Memory B cell (primary cell): ENCODE data around the gene GREB1.

ENCODE experiments used
- ATAC-seq: fragments of 150-1000 bp; cut with Tn5 transposase; 2 replicates; pipeline ENCODE4 v1.10.0; 2021; ENCODE audit warnings: low read depth, mild to moderate bottlenecking, moderate library complexity
- DNase-seq, 2 donors: peaks; one replicate each; pipeline ENCODE4 v3.0.0; 2022; ENCODE audit warnings: low spot score in 2 of 2
- H3K27ac Mint-ChIP-seq: one replicate; pipeline ENCODE4 v1.8.0; 2022; ENCODE audit warnings: mild to moderate bottlenecking, moderate library complexity, mixed read lengths
- H3K27me3 Mint-ChIP-seq: one replicate; pipeline ENCODE4 v1.8.0; 2022; ENCODE audit warnings: mixed read lengths
- H3K36me3 Mint-ChIP-seq: one replicate; pipeline ENCODE4 v1.8.0; 2022; ENCODE audit warnings: mild to moderate bottlenecking, mixed read lengths
- H3K4me1 Mint-ChIP-seq: one replicate; pipeline ENCODE4 v1.8.0; 2022; ENCODE audit warnings: mixed read lengths
- H3K4me3 Mint-ChIP-seq: one replicate; pipeline ENCODE4 v1.8.0; 2022; ENCODE audit warnings: mild to moderate bottlenecking, moderate library complexity, mixed read lengths
- H3K9me3 Mint-ChIP-seq: one replicate; pipeline ENCODE4 v1.8.0; 2022; ENCODE audit warnings: mixed read lengths

Gene GREB1

DNA sequence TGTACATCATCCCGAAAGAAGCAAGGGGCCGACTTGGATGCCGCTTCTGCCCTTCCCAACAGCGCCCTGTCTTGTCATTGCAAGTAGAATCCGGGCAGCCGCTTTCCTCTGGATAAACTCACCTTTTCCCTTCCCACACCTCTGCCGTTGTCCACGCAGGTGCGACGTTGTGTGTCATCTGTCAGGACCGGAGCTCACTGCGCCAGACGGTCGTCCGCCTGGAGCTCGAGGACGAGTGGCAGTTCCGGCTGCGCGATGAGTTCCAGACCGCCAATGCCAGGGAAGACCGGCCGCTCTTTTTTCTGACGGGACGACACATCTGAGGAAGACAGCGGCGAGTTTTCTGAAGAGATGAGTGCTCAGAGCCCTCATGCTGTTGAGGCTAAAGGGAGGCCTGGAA lies 106.3 kb downstream of the GREB1 start:
- ATAC-seq (no peak), DNase-seq (no peak)
- Mint-ChIP-seq H3K4me1 (no peaks in the 10 kb centered on the region), H3K36me3 (no peaks in the 10 kb centered on the region), H3K9me3 (no peaks in the 10 kb centered on the region), H3K27ac (no peak overlapping the region), H3K4me3 (no peak overlapping the region), H3K27me3 (peaks cover 25% of the 10 kb centered on the region)

DNA sequence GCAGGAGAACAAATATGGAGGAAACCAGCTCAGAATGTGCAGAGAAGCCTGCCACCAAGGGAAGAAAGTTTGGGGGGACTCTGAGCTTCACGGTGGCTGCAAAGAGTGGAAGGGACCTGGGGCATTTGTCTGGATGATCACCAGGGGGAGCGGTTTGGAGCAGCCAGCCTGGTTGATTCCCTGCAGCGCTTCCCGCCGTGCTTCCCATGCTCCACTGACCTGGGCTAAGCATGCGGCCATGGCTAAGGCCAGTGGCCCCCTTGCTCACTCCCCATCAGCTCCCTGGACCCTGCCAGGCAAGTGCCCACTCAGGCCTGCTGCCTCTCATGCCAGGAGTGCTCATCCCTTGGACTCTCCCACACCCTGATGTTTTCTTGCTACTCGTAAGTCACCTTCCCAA lies 109.1 kb downstream of the GREB1 start:
- H3K27ac Mint-ChIP-seq, result no peak overlapping the region
- ATAC-seq, result no peak

DNA sequence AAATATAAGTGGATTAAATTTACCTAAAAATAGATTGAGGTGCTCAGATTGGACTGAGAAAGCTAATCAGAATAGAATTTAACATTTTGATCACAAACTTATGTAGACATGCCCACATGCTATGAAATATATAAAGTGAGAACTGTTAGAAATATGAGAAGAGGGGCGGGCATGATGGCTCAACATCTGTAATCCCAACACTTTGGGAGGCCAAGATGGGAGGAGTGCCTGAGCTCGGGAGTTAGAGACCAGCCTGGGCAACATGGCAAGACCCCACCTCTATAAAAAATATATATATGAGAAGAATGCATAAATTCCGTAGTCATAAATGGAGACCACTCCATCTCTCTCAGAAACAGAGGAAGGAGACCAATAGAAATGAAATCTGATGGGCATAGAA lies 110.4 kb downstream of the GREB1 start:
- Mint-ChIP-seq H3K36me3 (no peaks in the 10 kb centered on the region), H3K27ac (no peak overlapping the region), H3K4me3 (no peak overlapping the region), H3K9me3 (peaks cover 4% of the 10 kb centered on the region), H3K4me1 (no peaks in the 10 kb centered on the region), H3K27me3 (peaks cover 13% of the 10 kb centered on the region)
- DNase-seq (no peak), ATAC-seq (no peak)

More for the DNA sequence above, 109.1 kb downstream of the GREB1 start:
- no peak for DNase-seq
- H3K9me3 Mint-ChIP-seq, result no peaks in the 10 kb centered on the region
- H3K4me1 Mint-ChIP-seq, result no peaks in the 10 kb centered on the region
- no peak overlapping the region for H3K4me3 Mint-ChIP-seq
- peaks cover 14% of the 10 kb centered on the region for H3K27me3 Mint-ChIP-seq
- H3K36me3 Mint-ChIP-seq, result no peaks in the 10 kb centered on the region

DNA sequence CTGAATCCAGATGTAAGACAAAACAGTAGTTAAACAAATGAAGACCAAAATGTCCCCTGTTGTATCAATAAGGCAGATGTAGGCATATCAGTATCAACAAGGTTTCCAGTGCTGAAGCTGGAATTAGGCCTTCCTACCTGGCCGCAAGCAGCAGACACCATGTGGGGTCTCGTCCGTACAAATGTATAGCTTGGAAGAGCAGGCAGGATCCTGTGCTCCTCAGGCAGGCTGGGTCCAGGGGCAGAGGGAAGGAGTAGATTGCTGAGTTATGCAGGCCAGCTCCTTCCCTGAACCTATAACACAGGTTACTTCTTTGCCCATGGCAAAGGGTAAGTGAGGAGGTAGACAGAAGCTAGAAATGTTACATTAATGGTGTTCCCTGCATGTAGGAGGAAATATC lies 112.7 kb downstream of the GREB1 start:
- Mint-ChIP-seq H3K27ac (no peak overlapping the region), H3K27me3 (peaks cover 15% of the 10 kb centered on the region), H3K4me1 (no peaks in the 10 kb centered on the region), H3K4me3 (no peak overlapping the region), H3K9me3 (peaks cover 4% of the 10 kb centered on the region), H3K36me3 (no peaks in the 10 kb centered on the region)
- no peak for ATAC-seq
- no peak for DNase-seq

DNA sequence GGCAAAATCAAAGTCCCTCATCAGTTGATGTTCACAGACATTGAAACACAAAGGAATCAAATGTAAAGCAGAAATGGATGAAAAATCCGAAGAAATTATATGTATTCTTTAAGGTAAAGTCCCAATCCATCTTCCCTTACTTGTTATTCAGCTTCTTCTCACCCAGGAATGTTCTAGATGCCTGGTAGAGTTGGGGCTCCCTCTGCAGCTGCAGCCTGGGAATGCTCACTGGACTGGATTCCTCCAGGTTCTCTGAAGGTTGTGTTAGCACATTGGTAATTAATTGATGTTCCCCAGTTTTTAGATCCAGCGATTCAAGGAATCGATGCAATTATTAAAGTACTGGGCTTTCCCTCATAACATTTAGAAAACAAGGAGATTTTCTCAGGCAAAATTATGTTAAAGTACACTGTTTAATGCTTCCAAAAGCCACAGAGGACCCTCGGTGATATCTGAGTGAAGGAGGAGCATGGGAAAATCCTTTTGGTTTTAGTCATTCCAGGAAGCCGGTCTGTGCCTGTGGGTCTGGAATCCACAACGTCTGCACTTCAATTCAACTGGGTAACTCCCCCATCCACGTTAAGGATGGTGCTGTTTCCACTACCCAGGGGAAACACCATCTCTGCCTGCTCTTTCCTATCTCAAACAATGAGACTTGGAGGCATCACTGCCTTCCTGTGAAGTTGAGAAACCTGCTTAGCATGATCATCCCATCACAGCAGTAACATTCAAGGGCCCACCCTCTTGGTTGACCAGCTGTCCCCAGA lies 114.2 kb downstream of the GREB1 start:
- peaks cover 15% of the 10 kb centered on the region for H3K27me3 Mint-ChIP-seq
- H3K36me3 Mint-ChIP-seq, result no peaks in the 10 kb centered on the region
- peaks cover 4% of the 10 kb centered on the region for H3K9me3 Mint-ChIP-seq
- ATAC-seq (no peak), DNase-seq (no peak)
- no peak overlapping the region for H3K27ac Mint-ChIP-seq
- H3K4me1 Mint-ChIP-seq, result no peaks in the 10 kb centered on the region
- H3K4me3 Mint-ChIP-seq, result no peak overlapping the region

DNA sequence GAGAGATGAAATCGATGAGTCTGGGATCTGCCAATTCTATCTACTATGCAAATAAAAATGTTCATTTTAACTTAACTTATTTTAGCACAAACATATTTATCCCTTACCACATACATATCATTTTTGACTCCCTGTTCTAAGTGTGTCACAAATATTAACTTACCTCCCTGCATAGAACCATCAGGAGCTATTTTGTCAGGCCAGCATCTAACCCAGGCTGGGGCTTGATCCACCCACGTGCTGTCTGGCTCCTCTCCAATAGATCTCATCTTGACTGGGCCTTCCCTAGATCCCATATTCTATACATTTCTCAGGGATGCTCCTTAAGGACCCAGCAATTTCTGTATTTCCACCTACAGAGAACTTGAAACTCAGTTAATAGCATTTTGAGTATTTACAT lies 115.2 kb downstream of the GREB1 start:
- Mint-ChIP-seq H3K36me3 (no peaks in the 10 kb centered on the region), H3K4me3 (no peak overlapping the region), H3K27me3 (peaks cover 11% of the 10 kb centered on the region), H3K9me3 (peaks cover 4% of the 10 kb centered on the region), H3K4me1 (no peaks in the 10 kb centered on the region), H3K27ac (no peak overlapping the region)
- DNase-seq (no peak), ATAC-seq (no peak)

DNA sequence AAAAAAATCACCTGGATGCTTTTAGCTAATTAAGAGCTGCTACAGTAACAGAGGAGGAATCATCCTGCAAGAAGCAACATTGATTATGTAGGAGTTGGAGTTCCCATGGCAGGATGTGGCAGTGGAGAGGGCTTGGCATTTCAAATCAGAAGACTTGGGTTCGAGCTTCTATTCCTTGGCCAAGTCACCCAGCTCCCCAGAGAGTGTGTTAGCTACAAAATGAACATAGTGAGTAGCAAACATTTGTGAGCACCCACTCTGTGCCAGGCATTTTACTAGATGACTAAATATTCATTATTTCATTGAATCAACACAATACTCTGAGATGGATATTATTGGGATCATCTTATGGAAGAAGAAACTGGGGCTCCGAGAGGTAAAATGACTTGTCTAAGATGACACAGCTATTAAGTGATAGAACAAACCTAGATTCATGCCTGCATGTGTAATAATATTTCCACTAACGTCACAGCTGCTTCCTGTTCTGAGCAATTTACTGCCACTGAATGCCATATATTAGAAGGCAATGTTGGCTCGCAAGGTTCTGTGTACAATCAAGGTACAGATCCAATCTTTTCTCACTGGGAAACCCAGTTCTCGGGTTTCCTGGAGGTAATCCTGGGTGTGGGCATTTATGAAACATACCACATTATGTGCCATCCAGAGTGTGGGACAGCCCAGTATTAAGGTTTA lies 118.2 kb downstream of the GREB1 start:
- H3K27me3 Mint-ChIP-seq, result peaks cover 15% of the 10 kb centered on the region
- no peak for DNase-seq
- H3K4me3 Mint-ChIP-seq, result no peak overlapping the region
- H3K36me3 Mint-ChIP-seq, result no peaks in the 10 kb centered on the region
- H3K9me3 Mint-ChIP-seq, result peaks cover 4% of the 10 kb centered on the region
- no peak overlapping the region for H3K27ac Mint-ChIP-seq
- no peaks in the 10 kb centered on the region for H3K4me1 Mint-ChIP-seq
- ATAC-seq, result no peak

DNA sequence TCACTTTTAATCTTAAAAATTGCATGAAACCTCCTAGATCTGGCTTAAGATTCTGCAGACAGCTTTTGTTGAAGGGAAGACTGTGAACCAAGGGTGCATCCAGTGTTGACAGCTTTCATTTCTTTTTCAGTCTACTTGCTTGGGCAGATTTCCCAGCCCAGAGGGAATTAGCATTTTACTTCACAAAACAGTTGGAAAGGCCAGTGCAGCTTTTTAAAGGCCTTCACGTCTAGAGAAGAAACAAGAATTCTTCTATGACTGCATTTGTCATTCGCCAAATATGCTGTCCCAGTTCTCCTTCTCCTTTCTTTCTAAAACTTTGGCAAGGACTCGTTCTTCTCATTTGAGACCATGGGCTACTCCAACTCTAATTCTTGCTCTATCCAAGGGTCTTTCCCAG lies 118.7 kb downstream of the GREB1 start:
- ATAC-seq, result no peak
- peaks cover 15% of the 10 kb centered on the region for H3K27me3 Mint-ChIP-seq

DNA sequence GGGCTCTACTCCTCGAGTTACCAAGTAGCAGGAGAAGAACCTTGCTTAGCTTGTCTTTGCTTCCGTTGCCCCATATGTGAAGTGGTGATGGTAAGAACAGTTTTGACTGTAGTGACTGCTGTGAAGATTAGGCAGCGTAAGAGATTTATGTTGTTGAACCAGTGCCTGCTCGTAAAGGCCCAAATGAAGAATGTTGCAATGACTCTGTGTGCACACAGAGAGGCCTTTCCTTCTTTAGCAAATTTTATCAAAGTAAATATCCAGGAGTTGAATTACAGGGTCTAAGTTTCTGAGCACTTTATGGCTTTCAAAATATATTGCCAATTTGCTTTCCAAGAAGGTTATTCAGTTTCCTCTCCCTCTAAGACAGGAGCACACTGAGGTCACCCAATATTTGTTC lies 121.7 kb downstream of the GREB1 start:
- Mint-ChIP-seq H3K36me3 (no peaks in the 10 kb centered on the region), H3K9me3 (no peaks in the 10 kb centered on the region), H3K27ac (no peak overlapping the region), H3K4me1 (no peaks in the 10 kb centered on the region), H3K27me3 (peaks cover 10% of the 10 kb centered on the region), H3K4me3 (no peak overlapping the region)
- DNase-seq (no peak), ATAC-seq (no peak)

More for the DNA sequence above, 118.7 kb downstream of the GREB1 start:
- Mint-ChIP-seq H3K4me3 (no peak overlapping the region), H3K36me3 (no peaks in the 10 kb centered on the region), H3K27ac (no peak overlapping the region), H3K4me1 (no peaks in the 10 kb centered on the region), H3K9me3 (peaks cover 4% of the 10 kb centered on the region)
- DNase-seq, result no peak

DNA sequence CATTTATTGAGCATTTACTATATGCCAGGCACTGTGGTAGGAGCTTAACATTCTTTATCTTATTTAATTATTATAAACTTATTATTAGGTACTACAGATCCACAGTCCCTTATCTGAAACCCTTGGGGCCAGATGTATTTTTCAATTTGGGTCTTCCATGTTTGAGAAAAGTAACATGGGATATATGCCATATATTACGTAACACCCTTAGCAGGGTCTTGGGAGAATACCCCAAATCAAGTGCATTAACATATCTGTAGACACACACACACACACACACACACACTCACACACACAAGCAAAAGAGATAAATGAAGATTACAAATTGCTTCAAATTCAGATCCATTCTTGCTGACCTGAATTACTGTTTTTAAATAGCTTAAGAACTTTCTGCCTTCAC lies 122.4 kb downstream of the GREB1 start:
- no peak overlapping the region for H3K4me3 Mint-ChIP-seq
- no peaks in the 10 kb centered on the region for H3K36me3 Mint-ChIP-seq
- H3K27me3 Mint-ChIP-seq, result peaks cover 10% of the 10 kb centered on the region
- H3K4me1 Mint-ChIP-seq, result no peaks in the 10 kb centered on the region
- no peak overlapping the region for H3K27ac Mint-ChIP-seq
- no peaks in the 10 kb centered on the region for H3K9me3 Mint-ChIP-seq
- ATAC-seq (no peak), DNase-seq (no peak)

DNA sequence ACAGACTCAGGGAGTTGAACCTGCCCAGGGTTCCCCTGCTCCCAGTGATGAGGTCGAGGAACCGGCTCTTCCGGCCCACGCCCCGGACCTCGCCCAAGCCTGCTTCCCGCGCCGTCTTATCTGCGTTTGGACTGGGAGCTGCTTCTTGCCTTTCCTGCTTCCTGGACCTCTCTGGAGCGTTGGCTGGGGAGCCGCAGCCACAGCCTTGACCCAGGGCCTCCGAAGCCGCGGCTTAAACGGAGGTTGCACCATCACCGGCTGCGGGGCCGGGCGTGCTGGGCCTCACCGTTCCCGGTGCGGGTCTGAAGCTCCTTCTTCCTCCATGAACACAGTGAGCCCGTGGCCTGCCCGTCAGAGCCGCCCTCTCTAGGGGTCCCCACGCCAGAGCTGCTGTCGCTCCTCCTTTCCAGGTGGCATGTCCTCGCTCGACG lies 122.8 kb downstream of the GREB1 start:
- H3K27ac Mint-ChIP-seq, result no peak overlapping the region

DNA sequence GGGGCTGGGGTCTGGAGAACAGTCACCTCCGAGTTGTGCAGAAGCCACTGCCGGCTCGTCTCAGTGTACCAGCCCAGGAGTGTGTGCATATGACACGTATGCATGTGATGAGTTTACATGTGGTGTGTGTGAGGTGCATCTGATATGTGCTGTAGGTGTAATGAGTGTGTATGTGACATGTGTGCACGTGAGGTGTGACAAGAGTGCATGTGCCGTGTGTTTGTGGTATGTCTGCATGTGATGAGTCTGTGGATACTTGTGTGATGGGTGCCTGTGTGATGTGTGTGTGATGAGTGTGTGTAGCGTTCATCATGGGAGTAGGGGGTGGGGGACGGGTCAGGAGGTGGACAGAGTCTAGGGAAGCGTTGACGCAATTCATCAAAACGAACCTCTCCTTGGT lies 123.3 kb downstream of the GREB1 start:
- Mint-ChIP-seq H3K9me3 (peaks cover 2% of the 10 kb centered on the region), H3K27me3 (peaks cover 12% of the 10 kb centered on the region), H3K36me3 (no peaks in the 10 kb centered on the region), H3K27ac (no peak overlapping the region), H3K4me1 (no peaks in the 10 kb centered on the region), H3K4me3 (no peak overlapping the region)
- ATAC-seq (no peak), DNase-seq (no peak)

More for the DNA sequence above, 122.8 kb downstream of the GREB1 start:
- H3K27me3 Mint-ChIP-seq, result peaks cover 10% of the 10 kb centered on the region
- H3K4me3 Mint-ChIP-seq, result no peak overlapping the region
- DNase-seq, result no peak
- no peaks in the 10 kb centered on the region for H3K4me1 Mint-ChIP-seq
- no peaks in the 10 kb centered on the region for H3K9me3 Mint-ChIP-seq
- ATAC-seq, result no peak
- no peaks in the 10 kb centered on the region for H3K36me3 Mint-ChIP-seq

DNA sequence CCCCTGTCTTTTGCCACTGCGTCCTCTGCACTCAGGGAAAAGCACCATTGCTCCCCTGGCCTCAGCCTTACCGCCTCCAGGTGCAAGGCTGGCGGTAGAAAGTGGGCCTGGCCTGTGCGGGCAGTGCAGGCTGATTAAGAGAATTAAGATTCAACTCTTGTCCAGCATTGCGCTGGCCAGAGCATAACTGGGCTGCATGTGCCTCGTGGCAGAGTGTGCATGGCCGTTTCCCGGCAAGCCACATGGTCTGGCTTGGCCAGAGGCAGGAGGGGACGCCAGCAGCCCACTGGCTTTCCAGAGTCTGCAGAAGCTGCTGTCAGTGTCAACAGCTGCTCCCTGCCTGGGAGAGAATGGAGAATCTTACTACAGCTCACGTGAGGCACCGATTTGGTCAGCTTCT lies 123.8 kb downstream of the GREB1 start:
- H3K27me3 Mint-ChIP-seq, result peaks cover 12% of the 10 kb centered on the region
- no peak overlapping the region for H3K27ac Mint-ChIP-seq
- DNase-seq (no peak), ATAC-seq (no peak)
- no peak overlapping the region for H3K4me3 Mint-ChIP-seq
- no peaks in the 10 kb centered on the region for H3K36me3 Mint-ChIP-seq
- H3K9me3 Mint-ChIP-seq, result peaks cover 4% of the 10 kb centered on the region
- H3K4me1 Mint-ChIP-seq, result no peaks in the 10 kb centered on the region

DNA sequence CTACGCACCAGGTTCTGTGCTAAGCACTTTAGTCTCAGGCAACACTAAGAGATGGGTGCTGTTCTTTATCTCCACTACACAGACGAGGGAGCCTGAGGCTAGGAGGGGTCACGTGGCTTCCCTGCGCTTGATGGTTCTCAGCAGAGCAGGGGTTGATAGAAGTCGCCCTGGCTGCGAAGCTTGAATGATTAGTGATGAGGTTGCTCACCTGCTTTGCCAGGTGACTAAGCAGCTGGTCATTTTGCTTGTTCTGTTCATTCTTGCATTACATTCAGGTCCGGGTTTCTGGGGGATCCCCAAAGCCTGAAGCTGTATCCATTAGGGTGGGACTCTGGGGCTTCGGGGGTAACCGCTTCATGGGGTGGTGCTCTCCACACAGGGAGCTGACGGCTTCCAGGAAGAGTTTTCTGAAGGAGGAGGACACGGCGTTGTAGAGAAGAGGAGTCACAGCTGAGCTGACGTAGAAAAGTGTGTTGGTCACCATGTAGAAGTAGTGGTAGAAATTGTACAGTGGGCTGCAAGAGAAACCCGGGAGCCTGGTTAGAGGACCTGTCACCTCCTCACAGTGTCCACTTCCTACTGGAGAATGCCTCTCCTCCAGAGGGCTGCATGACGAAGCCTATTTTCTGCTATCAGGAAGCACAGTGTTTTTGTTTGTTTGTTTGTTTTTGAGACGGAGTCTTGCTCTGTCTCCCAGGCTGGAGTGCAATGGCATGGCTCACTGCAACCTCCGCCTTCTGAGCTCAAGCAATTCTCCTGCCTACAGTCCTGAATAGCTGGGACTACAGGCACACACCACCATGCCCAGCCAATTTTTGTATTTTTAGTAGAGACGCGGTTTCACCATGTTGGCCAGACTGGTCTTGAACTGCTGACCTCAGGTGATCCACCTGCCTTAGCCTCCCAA lies 124.6 kb downstream of the GREB1 start:
- no peak for DNase-seq
- ATAC-seq, result no peak
- H3K4me3 Mint-ChIP-seq, result no peak overlapping the region
- H3K4me1 Mint-ChIP-seq, result no peaks in the 10 kb centered on the region
- peaks cover 12% of the 10 kb centered on the region for H3K27me3 Mint-ChIP-seq
- H3K9me3 Mint-ChIP-seq, result peaks cover 4% of the 10 kb centered on the region
- H3K27ac Mint-ChIP-seq, result no peak overlapping the region
- H3K36me3 Mint-ChIP-seq, result no peaks in the 10 kb centered on the region
